Activated CD4-positive, alpha-beta T cell treated with anti-CD3 and anti-CD28 coated beads for 24 hours (primary cell): ENCODE measurements around the gene ZNF747.

Experiments
- DNase-seq, 2 donors: peaks; one replicate each; pipeline ENCODE4 v3.0.0-alpha.2; 2020; ENCODE audit warnings: low read depth in 2 of 2

ZNF747 gene

DNA sequence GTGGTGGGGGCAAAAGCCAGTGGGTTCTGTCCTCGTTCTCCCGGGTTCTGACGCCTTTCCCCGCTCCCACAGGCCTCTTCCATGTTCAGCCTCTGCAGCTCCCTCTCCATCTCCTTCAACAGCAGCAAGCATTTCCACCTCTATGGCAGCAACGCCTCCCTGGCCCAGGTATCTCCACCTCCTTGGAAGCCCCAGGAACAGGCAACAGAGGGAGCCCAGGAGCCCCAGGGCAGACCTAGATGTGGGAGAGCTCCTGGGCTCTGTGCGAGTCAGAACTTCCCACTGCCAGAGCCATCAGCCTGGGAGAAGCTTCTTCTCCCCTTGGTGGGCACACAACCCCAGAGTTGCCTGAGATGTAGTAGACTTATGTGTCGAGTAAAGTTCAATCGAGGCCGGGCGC, 16.1 kb downstream of the ZNF747 start:
- DNase-seq = no peak

DNA sequence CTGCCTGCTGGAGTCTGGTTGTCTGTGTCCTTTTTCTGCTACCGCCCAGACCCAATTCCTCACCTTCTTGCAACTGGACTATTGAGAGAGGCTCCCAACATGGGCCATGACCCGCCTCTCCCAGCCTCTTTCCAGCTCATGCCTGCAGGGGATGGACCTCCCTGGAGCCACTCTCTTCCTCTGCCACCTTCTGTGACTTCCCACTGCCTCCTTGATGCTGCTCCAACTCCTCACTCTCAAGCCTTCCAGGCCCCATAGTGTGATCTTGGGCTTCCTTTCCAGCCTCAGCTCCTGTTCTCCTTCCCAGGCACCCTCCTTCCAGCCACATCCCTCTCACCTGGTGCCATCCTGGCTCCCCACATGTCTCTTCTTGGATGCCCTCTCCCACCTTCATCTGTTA, 19.4 kb downstream of the ZNF747 start:
- no peak for DNase-seq

DNA sequence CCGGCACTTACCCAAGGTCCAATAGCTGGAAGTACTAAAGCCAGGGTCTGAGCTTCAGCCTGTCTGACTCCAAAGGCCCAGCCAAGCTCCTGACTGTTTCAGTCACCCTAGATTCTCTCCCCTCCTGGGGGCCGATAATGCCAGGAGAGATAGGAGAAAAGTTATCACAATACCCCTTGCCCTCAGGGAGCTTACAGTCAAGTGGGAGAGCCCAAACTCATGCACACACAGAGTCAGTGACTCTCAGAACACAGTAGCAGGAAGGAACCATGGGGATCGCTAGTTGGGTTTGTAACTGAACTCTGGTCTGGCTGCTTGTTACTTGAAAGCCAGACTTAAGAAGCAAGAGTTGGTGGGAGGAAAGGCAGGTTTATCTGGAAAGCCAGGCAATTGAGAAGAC, 23.1 kb downstream of the ZNF747 start:
- DNase-seq = no peak

DNA sequence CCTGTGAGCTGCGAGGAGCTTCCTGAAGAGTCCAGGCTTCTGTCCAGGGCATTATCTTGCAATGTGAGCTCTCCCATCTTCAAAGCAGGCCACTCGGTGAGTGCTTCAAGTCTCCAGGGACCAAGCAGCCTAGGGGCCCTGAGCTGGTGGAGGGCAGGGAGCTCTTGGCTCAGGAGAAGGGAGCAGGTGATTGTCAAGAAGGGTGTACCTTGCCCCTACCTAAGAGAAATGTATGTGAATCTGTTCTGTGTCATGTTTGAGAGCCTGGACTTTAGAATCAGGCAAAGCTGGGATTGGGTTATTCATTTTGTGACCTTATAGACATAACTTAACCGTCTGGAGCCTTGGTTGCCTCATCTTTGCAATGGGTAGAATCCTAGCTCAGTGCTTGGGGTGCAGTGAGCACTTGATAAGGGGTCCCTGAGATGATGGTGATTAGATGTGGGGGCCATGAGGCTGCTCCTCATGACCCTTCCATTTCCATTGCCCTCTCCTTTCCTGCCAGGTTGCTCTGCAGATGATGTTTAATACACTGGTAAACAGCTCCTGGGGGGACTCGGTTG, 24.2 kb downstream of the ZNF747 start:
- no peak for DNase-seq

DNA sequence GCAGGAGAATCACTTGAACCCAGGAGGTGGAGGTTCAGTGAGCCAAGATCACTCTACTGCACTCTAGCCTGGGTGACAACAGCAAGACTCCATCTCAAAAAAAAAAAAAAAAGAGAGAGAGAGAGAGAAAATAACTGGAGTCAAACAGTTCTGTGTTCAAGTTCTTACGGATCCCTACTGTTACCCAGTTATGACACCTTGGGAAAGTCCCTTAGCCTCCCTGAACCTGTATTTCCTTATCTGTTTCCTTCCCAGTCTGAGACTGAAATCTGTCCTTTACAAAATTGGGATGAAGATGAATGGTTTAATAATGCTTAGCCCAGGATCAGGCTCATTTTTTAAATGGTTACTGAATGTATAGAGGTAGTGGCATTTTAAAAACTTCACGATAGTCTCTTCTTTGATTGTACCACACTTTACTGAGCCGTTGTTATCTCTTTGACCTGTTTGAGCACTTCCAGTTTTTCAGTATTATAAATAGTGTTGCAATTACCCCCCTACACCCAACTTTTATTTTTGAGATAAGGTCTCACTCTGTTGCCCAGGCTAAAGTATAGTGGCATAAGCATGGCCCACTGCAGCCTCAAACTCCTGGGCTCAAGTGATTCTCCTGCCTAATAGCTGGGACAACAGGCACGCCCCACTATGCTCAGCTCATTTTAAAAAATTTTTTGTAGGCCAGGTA, 25.4 kb downstream of the ZNF747 start:
- no peak for DNase-seq

DNA sequence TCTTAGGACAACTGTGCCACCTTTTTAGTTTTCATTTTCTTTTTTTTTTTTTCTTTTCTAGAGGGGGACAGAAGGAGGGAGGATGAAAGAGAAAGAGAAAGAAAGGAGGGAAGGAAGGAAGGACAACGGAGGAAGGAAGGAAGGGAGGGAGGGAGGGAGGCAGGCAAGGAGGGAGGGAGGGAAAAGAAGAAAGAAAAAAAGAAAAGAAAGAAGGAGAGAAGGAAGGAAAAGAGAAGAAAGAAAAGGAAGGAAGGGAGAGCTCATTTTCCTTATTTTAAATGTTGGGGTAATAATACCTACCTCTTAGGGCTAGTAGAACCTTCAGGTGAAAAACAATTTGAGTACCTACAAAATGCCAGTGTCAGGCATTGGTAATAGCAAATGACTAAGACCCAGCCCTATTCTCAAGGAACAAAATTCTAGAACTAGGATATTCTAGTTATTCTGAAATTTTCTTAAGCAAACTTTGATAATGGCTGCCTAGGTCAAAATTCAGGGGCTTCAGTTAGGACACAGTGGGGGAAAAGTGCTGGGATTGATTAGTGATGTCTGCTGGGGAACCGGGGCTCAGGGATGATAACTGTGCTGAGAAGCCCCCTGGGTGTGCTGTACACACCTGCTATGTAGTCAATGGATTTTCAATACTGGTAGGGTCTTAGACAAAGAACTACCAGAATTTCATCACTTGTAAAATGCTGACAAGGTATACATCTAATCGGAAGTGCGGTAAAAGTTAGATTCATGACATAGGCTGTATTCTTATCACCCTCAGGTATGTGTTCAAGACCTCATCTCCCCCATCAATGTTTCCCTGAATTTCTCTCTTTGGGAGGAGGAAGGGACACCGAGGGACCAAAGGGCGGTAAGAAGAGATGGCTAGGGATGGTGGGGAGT, 31.0 kb downstream of the ZNF747 start:
- DNase-seq = no peak

DNA sequence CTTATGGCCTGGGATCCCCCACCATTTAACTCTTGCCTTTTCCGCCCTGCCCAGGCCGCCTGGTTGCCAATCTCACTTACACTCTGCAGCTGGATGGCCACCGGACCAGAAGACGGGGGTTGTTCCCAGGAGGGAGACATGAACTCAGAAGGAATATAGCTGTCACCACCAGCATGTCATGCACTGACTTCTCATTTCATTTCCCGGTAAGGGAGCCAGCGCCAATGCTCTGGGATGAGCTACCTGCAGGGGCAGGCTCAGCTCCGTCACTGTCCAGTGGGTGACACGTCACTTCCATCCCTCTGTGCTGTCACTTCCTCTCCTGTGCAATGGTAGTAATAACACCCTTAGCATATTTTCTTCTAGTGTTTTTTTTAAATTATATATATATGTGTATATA, 35.4 kb downstream of the ZNF747 start:
- DNase-seq = no peak

DNA sequence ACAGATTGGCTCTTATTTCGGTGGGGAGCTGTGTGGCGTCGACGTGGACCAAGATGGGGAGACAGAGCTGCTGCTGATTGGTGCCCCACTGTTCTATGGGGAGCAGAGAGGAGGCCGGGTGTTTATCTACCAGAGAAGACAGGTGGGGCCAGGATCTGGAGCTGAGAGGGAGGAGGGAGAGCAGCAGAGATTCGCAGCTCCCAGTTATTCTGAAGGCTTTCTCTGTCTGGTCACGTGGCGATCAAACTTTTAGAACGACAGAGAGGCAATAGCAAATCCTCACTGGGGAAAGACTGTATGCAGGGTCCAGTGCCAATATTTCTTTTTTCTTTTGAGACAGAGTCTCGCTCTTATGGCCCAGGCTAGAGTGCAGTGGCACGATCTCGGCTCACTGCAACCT, 39.9 kb downstream of the ZNF747 start:
- no peak for DNase-seq

DNA sequence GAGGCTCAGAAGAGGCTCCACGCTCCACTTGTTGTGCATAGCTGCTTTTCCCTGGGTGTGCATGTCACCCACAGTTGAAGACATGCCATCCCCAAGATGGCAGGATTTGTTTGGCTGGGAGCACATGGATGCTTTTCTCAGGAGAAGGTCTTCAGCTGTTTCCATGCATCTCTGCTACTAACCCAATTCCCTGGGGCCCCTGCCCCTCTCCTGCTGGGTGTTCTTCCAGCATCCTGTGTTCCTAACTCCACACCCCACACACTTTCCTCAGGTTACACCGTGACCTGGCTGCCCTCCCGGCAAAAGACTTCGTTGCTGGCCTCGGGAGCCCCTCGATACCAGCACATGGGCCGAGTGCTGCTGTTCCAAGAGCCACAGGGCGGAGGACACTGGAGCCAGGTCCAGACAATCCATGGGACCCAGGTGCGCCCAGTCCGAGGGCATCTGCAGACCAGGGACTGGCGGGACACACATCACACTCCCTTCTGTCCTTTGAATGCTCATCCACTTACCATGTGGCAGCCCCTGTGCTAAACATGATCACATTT, 40.6 kb downstream of the ZNF747 start:
- no peak for DNase-seq

DNA sequence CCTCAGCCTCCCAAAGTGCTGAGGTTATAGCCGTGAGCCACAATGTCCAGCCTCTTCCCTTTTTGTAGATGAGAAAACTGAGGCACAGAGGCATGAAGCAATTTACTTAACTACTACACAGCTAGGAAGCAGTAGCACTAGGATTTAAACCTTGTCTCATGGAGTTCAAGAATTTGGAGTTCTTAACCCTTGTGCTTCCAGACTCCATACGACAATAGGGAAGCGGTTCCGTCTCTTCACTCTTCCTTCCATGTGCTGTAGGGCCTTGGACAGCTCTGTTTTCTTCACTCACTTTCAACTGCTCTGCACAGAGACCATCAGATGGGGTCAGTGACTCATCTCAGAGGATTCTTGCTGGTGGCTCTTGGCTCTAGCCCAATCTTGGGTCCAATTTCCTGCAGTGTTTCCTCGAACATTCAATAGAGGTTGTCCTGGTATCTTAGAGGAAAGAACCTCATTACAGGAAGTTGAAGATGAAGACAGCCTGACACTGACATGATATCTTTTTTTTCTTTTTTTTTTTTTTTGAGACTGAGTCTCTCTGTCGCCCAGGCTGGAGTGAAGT, 42.8 kb downstream of the ZNF747 start:
- DNase-seq = no peak

DNA sequence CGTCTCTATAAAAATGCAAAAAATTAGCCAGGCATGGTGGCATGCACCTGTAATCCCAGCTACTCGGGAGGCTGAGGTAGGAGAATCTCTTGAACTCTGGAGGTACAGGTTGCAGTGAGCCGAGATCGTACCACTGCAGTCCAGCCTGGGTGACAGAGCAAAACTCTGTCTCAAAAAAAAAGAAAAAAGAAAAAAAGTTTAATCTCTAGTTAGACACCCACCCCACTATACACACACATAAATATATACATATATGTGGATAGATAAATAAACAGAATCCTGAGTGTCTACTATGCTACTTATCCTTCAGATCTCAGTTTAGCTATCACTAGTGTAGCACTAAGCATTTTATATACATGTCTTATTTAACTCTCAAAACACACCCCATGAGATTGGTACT, 43.4 kb downstream of the ZNF747 start:
- DNase-seq = no peak

DNA sequence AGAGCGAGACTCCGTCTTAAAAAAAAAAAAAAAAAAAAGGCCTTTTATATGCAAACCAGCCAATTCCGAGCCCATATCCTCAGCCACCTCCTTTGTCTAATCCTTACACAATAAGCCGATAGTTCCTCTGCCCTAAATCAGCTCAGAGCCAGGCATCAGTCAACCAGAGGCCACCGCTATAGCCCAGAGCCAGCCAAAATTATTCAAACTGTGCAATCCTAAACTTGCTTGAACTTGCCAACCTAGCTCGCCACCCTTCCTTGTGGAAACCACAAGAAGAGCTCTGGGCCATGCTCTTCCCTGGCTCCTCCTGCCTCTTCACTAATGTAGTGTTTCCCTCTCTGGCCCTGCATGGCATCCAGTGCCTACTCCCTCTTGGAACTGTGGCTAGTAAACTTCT, 44.4 kb downstream of the ZNF747 start:
- DNase-seq = no peak

DNA sequence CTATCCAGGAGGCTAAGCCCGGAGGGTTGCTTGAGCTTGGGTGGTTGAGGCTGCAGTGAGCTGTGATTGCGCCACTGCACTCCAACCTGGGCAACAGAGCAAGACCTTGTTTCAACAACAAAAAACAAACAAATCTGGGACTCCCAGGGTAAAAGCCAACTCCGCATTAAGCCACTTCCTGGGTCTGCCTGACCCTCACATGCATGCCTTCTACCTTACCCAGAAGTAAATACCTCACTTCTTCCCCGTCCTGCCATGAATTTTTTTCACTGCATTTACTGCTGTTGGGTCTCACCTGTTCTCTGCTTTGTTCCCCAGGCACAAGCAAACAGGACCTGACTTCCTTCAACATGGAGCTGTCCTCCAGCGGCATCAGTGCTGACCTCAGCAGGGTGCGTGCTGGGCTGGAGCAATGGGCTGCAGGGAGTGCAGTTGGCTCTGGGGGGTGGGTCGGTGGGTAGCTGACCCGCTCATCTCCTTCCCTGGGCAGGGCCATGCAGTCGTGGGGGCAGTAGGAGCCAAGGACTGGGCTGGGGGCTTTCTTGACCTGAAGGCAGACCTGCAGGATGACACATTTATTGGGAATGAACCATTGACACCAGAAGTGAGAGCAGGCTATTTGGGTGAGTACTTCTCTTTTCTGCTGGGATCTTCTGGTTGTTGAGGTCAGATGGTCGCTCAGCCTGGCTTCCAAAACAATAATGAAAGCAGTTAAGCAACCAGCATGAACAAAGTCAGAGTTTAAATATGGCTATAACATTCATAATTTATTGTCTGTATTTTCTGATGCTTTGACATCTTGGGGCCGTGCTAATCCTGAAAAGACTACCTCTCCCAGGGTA, 45.7 kb downstream of the ZNF747 start:
- no peak for DNase-seq

DNA sequence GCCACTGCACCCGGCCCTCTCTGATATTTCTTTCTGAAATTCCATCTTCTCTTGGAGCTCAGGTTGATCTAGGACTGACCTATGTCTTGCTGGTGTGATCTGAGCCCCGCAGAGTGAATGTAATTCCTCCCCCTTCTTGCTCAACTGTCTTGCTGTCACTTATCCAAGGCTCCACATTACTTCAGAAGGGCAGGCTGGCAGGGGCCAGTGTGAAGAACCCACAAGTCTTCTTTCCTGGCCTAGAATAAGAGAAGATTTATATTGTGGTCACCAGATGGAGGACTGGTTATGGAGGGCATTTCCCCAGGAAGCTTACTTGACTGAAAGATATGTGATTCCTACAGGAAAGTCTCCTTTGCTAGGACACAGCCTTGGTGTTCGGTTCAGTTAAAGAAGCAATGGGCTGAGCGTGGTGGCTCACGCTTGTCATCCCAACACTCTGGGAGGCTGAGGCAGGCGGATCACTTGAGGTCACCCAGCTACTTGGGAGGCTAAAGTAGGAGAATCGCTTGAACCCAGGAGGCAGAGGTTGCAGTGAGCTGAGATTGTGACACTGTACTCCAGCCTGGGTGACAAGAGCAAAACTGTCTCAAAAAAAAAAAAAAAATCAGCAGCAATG, 48.7 kb downstream of the ZNF747 start:
- no peak for DNase-seq

DNA sequence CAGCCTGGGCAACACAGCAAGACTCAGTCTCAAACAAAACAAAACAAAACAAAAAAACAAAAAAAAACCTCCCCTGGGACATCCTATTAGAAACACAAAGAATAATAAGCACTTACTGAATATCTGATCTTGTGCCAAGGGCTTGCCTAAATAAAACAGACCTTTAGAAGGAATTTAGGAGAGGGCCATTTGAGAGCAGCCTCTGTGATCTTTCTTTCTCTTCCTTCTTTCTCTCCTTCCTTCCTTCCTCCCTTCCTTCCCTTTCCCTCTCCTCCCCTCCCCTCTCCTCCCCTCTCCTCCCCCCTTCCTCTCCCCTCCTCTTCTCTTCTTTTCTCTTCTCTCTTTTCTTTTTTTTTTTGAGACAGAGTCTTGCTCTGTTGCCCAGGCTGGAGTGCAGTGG, 49.8 kb downstream of the ZNF747 start:
- no peak for DNase-seq

DNA sequence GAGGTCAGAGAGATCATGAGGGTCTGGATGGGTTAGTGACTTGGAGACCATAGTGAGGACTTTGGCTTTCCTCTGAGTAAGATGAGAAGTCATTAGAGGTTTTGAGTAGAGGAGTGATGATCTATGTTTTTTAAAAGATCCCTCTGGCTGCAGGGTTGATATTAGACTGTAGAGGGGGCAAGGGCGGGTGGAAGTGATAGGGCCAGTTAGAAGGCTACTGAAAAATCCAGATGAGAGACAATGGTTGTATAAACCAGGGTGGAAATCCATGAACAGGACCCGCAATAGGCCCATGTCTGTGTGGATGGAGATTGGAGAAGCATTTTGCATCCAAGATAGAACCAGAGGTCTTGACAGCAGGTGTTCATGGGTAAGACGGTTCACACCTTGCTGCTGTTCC, 52.3 kb downstream of the ZNF747 start:
- no peak for DNase-seq

DNA sequence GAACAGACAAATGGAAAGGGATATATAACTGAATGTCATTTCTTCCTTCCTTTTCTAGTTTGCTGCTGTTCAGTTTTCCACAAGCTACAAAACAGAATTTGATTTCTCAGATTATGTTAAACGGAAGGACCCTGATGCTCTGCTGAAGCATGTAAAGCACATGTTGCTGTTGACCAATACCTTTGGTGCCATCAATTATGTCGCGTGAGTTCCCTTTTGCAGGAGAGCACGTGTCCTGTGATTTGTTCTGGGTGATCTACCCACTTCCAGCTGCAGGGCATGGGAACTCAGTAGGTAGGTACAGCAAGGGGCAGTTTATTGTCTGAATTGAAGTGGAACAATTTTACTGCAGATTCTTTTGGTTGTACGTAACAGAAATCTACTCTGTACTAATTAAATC, 53.3 kb downstream of the ZNF747 start:
- DNase-seq = no peak
